Peyer's patch (tissue), 4 donors: ENCODE data around the gene CNTN3.

ENCODE experiments used
- CTCF ChIP-seq, 6 experiments: fragments of 450-650 bp in 4 of 6; fragments of 200-600 bp in 2 of 6; sonication (generic) in 1 of 6; IDR thresholded peaks; one replicate each; pipeline ENCODE4 v1.5.1; 2017 to 2019; ENCODE audit warnings: antibody characterized with exemption in 6 of 6, mild to moderate bottlenecking in 3 of 6, moderate library complexity in 1 of 6
- POLR2A ChIP-seq, 2 donors: fragments of 450-650 bp; IDR thresholded peaks; one replicate each; pipeline ENCODE4 v1.5.1; 2017; ENCODE audit warnings: antibody characterized with exemption in 2 of 2, mild to moderate bottlenecking in 2 of 2, moderate library complexity in 2 of 2

- TF ChIP-seq CTCF (IDR thresholded peaks at IDR 0.05) (no peak), POLR2A (IDR thresholded peaks at IDR 0.05) (no peak)
Observed at GRCh38 chr3:74602471-74602870, 12.0 kb downstream of the CNTN3 start.
